ENCODE results near the gene DMXL2.

The DMXL2 gene

GRCh38 chr15:51647128-51647562, 24.6 kb upstream of the DMXL2 start:
- Histone ChIP-seq H3K27me3 (ENCODE audit: insufficient read depth, low read depth, severe bottlenecking) (no peaks in the 10 kb centered on the region), H3K9me3 (ENCODE audit: severe bottlenecking) (no peaks in the 10 kb centered on the region), H3K27ac (no peak overlapping the region), H3K36me3 (no peaks in the 10 kb centered on the region), H3K4me3 (ENCODE audit: low read depth, low read length) (no peak overlapping the region)
- TF ChIP-seq, protein P1, sequence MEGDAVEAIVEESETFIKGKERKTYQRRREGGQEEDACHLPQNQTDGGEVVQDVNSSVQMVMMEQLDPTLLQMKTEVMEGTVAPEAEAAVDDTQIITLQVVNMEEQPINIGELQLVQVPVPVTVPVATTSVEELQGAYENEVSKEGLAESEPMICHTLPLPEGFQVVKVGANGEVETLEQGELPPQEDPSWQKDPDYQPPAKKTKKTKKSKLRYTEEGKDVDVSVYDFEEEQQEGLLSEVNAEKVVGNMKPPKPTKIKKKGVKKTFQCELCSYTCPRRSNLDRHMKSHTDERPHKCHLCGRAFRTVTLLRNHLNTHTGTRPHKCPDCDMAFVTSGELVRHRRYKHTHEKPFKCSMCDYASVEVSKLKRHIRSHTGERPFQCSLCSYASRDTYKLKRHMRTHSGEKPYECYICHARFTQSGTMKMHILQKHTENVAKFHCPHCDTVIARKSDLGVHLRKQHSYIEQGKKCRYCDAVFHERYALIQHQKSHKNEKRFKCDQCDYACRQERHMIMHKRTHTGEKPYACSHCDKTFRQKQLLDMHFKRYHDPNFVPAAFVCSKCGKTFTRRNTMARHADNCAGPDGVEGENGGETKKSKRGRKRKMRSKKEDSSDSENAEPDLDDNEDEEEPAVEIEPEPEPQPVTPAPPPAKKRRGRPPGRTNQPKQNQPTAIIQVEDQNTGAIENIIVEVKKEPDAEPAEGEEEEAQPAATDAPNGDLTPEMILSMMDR (IDR thresholded peaks at IDR 0.05; ENCODE audit: low read depth, low read length): no peak
- no peak for DNase-seq

GRCh38 chr15:51642696-51643095, 20.1 kb upstream of the DMXL2 start:
- Histone ChIP-seq H3K27ac (no peak overlapping the region), H3K36me3 (no peaks in the 10 kb centered on the region), H3K27me3 (ENCODE audit: insufficient read depth, low read depth, severe bottlenecking) (no peaks in the 10 kb centered on the region), H3K4me3 (ENCODE audit: low read depth, low read length) (no peak overlapping the region), H3K9me3 (ENCODE audit: severe bottlenecking) (no peaks in the 10 kb centered on the region)
- TF ChIP-seq, protein P1 (IDR thresholded peaks at IDR 0.05; ENCODE audit: low read depth, low read length): no peak
- no peak for DNase-seq

GRCh38 chr15:51641490-51642130, 19.0 kb upstream of the DMXL2 start:
- H3K27me3 ChIP-seq (ENCODE audit: insufficient read depth, low read depth, severe bottlenecking): no peaks in the 10 kb centered on the region
- TF ChIP-seq, protein P1 (IDR thresholded peaks at IDR 0.05; ENCODE audit: low read depth, low read length): no peak
- no peak for DNase-seq
- no peak overlapping the region for H3K4me3 ChIP-seq (ENCODE audit: low read depth, low read length)
- H3K27ac ChIP-seq: no peak overlapping the region
- H3K9me3 ChIP-seq (ENCODE audit: severe bottlenecking): no peaks in the 10 kb centered on the region
- H3K36me3 ChIP-seq: no peaks in the 10 kb centered on the region

DNA sequence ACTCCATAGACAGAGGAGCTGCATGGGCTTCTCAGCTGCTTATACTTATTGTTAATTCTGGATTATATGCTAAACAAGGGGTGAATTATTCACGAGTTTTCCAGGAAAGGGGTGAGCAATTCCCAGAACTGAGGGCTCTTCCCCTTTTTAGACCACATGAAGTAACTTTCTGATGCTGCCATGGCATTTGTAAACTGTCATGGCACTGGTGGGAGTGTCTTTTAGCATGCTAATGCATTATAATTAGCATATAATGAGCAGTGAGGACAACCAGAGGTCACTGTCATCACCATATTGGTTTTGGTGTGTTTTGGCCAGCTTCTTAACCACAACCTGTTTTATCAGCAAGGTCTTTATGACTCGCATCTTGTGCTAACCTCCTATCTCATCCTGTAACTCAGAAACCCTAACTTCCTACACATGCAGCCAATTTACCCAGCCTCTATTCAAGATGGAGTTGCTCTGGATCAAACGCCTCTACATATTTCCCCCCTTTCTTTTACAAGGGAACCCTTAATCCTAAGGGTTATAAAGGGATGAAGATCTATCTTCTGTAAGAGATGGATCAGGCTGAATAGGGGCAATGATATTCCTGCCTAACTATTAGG, 12.1 kb upstream of the DMXL2 start:
- no peaks in the 10 kb centered on the region for H3K36me3 ChIP-seq
- no peak overlapping the region for H3K4me3 ChIP-seq (ENCODE audit: low read depth, low read length)
- no peak for DNase-seq
- H3K9me3 ChIP-seq (ENCODE audit: severe bottlenecking): no peaks in the 10 kb centered on the region
- no peak overlapping the region for H3K27ac ChIP-seq
- H3K27me3 ChIP-seq (ENCODE audit: insufficient read depth, low read depth, severe bottlenecking): no peaks in the 10 kb centered on the region
- TF ChIP-seq, protein P1 (IDR thresholded peaks at IDR 0.05; ENCODE audit: low read depth, low read length): no peak

DNA sequence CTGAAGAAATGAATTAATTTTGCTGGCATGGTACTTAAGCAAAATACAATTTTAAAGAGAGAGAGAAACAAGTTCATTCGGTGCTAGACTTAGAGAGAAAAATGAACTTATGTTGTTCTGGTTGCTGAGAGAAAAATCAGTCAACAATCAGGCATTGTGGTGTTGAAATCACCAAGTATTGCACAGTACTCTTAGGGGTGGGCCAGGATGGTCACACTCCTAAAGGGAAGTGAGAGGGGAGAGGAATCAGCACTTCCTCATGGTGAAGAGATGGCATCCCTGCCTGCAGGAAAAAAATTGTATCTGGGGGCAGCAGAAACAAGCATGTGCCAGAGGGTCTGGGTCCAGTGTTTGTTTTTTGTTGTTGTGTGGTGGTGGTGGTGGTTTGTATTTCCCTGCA, 7.0 kb upstream of the DMXL2 start:
- no peaks in the 10 kb centered on the region for H3K36me3 ChIP-seq
- H3K27me3 ChIP-seq (ENCODE audit: insufficient read depth, low read depth, severe bottlenecking): no peaks in the 10 kb centered on the region
- DNase-seq: no peak
- no peak overlapping the region for H3K27ac ChIP-seq
- H3K9me3 ChIP-seq (ENCODE audit: severe bottlenecking): no peaks in the 10 kb centered on the region
- H3K4me3 ChIP-seq (ENCODE audit: low read depth, low read length): no peak overlapping the region
- TF ChIP-seq, protein P1 (IDR thresholded peaks at IDR 0.05; ENCODE audit: low read depth, low read length): no peak
